Ishikawa (cell line): ENCODE data around the gene ST6GALNAC6.

Source experiments
- CREB1 ChIP-seq: IDR thresholded peaks from 2 replicates; pipeline ENCODE4 v1.6.1; 2012; ENCODE audit warnings: low read depth
- EGR1 ChIP-seq: IDR thresholded peaks from 2 replicates; pipeline ENCODE4 v1.6.1; 2012
- EP300 ChIP-seq: IDR thresholded peaks from 2 replicates; pipeline ENCODE4 v1.6.1; 2012; ENCODE audit warnings: borderline replicate concordance
- RAD21 ChIP-seq: IDR thresholded peaks from 2 replicates; pipeline ENCODE4 v1.6.1; 2012; ENCODE audit warnings: low read depth
- REST ChIP-seq: IDR thresholded peaks from 2 replicates; pipeline ENCODE4 v1.6.1; 2012; ENCODE audit warnings: low read depth, mild to moderate bottlenecking
- TAF1 ChIP-seq: IDR thresholded peaks from 2 replicates; pipeline ENCODE4 v1.6.1; 2012; ENCODE audit warnings: low read depth, mild to moderate bottlenecking
- YY1 ChIP-seq: IDR thresholded peaks from 2 replicates; pipeline ENCODE4 v1.6.1; 2012; ENCODE audit warnings: low read depth
- ZBTB7A ChIP-seq: IDR thresholded peaks from 2 replicates; pipeline ENCODE4 v1.6.1; 2012; ENCODE audit warnings: low read depth

- TF ChIP-seq REST (no peak), RAD21 (no peak), EP300 (no peak), YY1 (no peak), TAF1 (no peak), CREB1 (no peak), EGR1 (no peak), ZBTB7A (no peak)
Observed at GRCh38 chr9:127892831-127893230, 6.6 kb downstream of the ST6GALNAC6 start.
